Measurements from ENCODE around the gene PTBP1.

DNA sequence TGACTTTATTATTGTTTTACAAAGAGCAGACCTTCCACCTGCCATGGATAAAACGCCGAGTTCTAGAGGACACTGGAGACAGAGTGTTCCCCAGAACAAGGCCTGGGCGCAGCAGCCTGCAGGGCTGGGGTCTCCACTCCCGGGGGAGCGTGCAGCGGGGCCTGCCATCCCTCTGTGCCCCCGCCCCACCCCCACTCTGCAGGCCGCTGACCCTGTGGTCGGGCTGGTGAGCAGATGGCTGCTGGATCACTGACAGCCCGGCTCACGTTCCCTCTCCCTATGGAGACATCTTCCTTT is 8.6 kb upstream of the PTBP1 start:
- TF ChIP-seq POLR2A (IDR thresholded peaks at IDR 0.05; ENCODE audit: low read depth, low read length) (no peak), TAF1 (IDR thresholded peaks at IDR 0.05; ENCODE audit: low read depth, low read length) (no peak)
